ENCODE data around the gene PTPRM. TPM values are rescaled to one million over a fixed set of nuclear protein-coding genes. Genes with fewer than 3 reads are reported as not detected.

The PTPRM gene
- total and polyA plus RNA-seq, 2 of the 4 experiments (the other 2 are of a cell fraction), result 28.3 to 51.2 TPM

DNA sequence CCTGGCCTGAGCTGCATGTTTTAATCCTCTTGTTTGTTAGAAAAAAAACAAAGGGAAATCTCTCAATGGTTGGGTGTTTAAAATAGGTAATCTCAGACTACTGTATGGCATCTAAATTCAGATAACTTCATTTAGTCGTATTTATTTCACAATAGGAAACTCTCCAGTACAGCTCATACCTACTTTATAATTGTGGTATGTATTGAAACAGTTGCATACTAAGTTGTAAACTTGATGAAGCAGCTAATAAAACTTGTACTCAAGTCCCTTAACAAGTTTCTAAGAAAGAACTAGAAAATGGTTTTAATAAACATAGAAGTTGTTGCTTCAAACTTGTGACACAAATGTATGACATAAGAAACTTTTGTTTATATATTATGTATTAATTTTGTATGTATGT, 334.5 kb downstream of the PTPRM start:
- ATAC-seq (ENCODE audit: low read depth) (no peak), DNase-seq (peak; percentile 29)
- dilution Hi-C loops (cut with HindIII; ENCODE audit: low sequenced_read_pairs, unreplicated experiment), result no loop called here
- H4K91ac ChIP-seq (ENCODE audit: insufficient read depth, low read depth, low read length), result no peak overlapping the region
- H3K27ac ChIP-seq (ENCODE audit: insufficient read depth, low read length), result peak overlapping the region; percentile 70; the same call in 1 of the 2 replicates
- H2AFZ ChIP-seq (replicated peaks; ENCODE audit: low read length, poor library complexity), result no peak overlapping the region
- no peak overlapping the region for H3K4me3 ChIP-seq (ENCODE audit: insufficient read depth, low read depth, low read length)
- WGBS, 2 experiments (ENCODE audit: extremely low coverage in 2 of 2, insufficient read length in 1 of 2), result no CpG with 5 or more reads among the region's 1 CpG
- H4K5ac ChIP-seq (ENCODE audit: low read depth, low read length), result no peak overlapping the region; the same call in 1 of the 2 replicates
- no TSS peak for BruUV-seq (replicated peaks)
- no peak overlapping the region for H2BK15ac ChIP-seq (ENCODE audit: low read depth, low read length)
- no peaks in the 10 kb centered on the region for H3K36me3 ChIP-seq (ENCODE audit: control insufficient read depth, insufficient read depth, low read length)
- H3K9ac ChIP-seq (ENCODE audit: low read depth, low read length), result no peak overlapping the region
- peak overlapping the region; percentile 70 for H2BK5ac ChIP-seq (ENCODE audit: low read depth, low read length, poor library complexity, severe bottlenecking)
- peak overlapping the region; percentile 66 for H3K4ac ChIP-seq (ENCODE audit: low read depth, low read length)
- H3K23ac ChIP-seq (ENCODE audit: low read depth, low read length), result no peak overlapping the region
- H4K20me1 ChIP-seq (ENCODE audit: insufficient read depth, low read length), result peaks cover 3% of the 10 kb centered on the region; the same call in 1 of the 2 replicates
- no peaks in the 10 kb centered on the region for H3K27me3 ChIP-seq (ENCODE audit: control insufficient read depth, insufficient read depth, low read length)
- H3K79me1 ChIP-seq (ENCODE audit: low read depth in 1 of 2, low read length in 2 of 2), result peaks cover 9 to 27% of the 10 kb centered on the region in 2 experiments
- in situ Hi-C loops (cut with MboI; ENCODE audit: low sequenced_read_pairs), result loop anchor here (25.0 kb wide), 1 partner anchor 314 kb away; no protein-coding TSS in a partner anchor
- CTCF ChIA-PET, result interaction anchor here (0.6 to 1.2 kb wide), 2 partner anchors 25 to 36 kb away, joined by 3 read pairs; no protein-coding TSS in a partner anchor
- peak overlapping the region; percentile 98 for H3K18ac ChIP-seq (ENCODE audit: low read depth, low read length)
- intact Hi-C loops (cut with micrococcal nuclease), result loop anchor here (2.0 to 5.0 kb wide), 2 partner anchors 45 to 334 kb away; partner anchors contain the start of gene PTPRM
- TF ChIP-seq RAD21 (IDR thresholded peaks at IDR 0.05; ENCODE audit: low read length) (no peak), CEBPB (IDR thresholded peaks at IDR 0.05; ENCODE audit: low read depth, low read length) (peak; percentile 64; the same call in 1 of the 2 replicates)
- H4K8ac ChIP-seq (ENCODE audit: low read depth in 2 of 2, low read length in 2 of 2), result peak overlapping the region in 1 of 2 experiments; percentile 13; a peak in 1 of 4 replicates
- POLR2A ChIA-PET (ENCODE audit: unreplicated experiment), result no interaction called here
- no peak overlapping the region for H3K14ac ChIP-seq (replicated peaks; ENCODE audit: low read depth, low read length)
- H2AK9ac ChIP-seq (replicated peaks; ENCODE audit: low read depth, low read length, poor library complexity), result no peak overlapping the region
- H3K4me2 ChIP-seq (ENCODE audit: low read depth, low read length), result peak overlapping the region; percentile 66; the same call in 1 of the 2 replicates
- H3K56ac ChIP-seq (ENCODE audit: extremely low read depth, insufficient read depth, low read length), result no peak overlapping the region
- no peak overlapping the region for H2AK5ac ChIP-seq (ENCODE audit: low read depth, low read length)
- H3K9me3 ChIP-seq (ENCODE audit: control insufficient read depth, insufficient read depth, low read length), result no peaks in the 10 kb centered on the region
- H2BK120ac ChIP-seq (ENCODE audit: low read depth, low read length), result peak overlapping the region; percentile 65; the same call in 1 of the 2 replicates
- no peak overlapping the region for H2BK20ac ChIP-seq (ENCODE audit: low read depth, low read length)
- H3K4me1 ChIP-seq (ENCODE audit: control insufficient read depth, insufficient read depth, low read length), result peaks cover 20% of the 10 kb centered on the region
- peaks cover 8% of the 10 kb centered on the region for H3K9me1 ChIP-seq (ENCODE audit: insufficient read depth, low read length)
